GM18870 (cell line): ENCODE measurements around the gene HTR2A.
"Not testable (repeated sequence)": the region's sequence is repeated elsewhere in the genome, so short reads cannot be mapped to it uniquely, and the experiment has no call there.

Source experiments
- ATAC-seq: cut with Tn5 transposase; IDR thresholded peaks from one replicate; pipeline ENCODE4 v1.9.1; 2021; ENCODE audit warnings: moderate library complexity; ENCODE audit not compliant: unreplicated experiment

HTR2A gene

DNA sequence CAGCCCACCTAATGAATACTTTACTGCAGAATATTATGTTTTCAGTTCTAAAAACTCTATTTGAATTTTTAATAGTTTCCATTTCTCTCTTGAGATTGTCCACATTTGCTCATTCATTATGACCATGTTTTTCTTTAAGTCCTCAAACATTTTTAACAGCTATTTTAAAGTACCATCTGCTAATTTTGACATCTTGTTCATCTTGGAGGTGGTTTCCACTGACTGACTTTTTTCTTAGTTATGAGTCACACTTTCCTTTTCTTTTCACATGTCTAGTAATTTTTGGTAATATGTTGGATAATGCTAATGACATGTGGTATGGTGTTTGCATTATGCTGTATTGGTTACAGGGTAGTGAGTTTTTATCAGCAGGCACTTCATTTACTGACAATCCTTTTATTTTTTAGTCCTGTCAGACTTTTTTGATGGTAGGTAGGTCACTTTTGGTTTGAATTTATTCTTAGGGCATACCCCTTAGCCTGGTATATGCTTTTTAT lies 84.5 kb downstream of the HTR2A start:
- ATAC-seq, result no peak

GRCh38 chr13:46810440-46810839 lies 86.4 kb downstream of the HTR2A start:
- ATAC-seq, result no peak

GRCh38 chr13:46804921-46805320 lies 91.9 kb downstream of the HTR2A start:
- ATAC-seq, result not testable (repeated sequence)

DNA sequence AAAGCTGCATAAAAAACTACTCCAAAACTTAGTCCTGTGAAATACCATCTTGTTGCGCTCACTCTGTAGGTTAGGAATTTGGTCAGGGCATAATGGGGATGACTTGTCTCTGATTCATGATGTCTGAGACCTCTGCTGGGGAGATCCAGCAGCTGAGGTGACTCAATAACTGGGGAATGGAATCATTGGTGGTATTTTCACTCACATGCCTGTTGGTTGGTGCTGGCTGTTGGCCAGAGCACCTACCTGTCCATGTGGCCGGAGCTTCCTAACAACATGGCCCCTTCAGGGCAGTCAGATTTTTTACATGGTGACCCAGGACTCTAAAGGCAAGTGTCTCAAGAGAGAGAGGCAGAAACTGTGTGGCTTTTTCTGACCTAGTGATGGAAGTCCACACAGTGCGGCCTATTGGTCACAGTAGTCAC lies 92.5 kb downstream of the HTR2A start:
- ATAC-seq, result no peak

DNA sequence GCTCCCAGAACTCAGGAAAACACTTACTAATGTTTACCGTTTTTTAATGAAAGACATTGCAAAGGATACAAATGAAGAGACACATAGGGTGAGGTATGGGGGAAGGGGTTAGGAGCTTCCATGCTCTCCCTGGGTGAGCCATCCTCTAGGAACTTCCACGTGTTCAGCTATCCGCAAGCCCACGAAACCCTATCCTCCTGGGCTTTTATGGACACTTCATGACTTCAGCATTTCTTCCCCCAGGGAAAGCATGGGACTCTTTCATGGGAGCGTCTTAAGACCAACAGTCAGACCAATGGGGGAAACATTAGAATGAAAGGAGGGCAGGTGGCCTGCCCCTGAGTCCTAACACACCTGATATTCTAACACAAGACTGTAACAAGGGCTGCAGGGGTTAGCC lies 93.3 kb downstream of the HTR2A start:
- no peak for ATAC-seq

DNA sequence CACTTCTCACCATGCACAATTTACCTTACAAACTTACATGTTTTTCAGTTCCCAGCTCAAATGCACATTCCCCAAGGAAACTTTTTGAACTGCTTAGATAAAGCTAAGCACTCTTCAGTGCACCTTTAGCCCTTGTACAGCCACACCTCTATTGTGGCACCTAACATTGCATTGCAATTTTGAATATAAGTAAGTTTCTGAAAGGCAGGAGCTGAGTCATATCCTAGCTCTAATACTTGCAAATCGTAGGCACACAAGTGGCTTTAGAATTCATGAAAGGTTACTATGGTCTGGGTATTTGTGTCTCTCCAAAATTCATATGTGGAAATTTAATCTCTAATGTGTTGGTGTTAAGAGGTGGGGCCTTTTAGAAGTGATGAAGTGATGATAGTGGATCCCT lies 95.0 kb downstream of the HTR2A start:
- ATAC-seq, result no peak

DNA sequence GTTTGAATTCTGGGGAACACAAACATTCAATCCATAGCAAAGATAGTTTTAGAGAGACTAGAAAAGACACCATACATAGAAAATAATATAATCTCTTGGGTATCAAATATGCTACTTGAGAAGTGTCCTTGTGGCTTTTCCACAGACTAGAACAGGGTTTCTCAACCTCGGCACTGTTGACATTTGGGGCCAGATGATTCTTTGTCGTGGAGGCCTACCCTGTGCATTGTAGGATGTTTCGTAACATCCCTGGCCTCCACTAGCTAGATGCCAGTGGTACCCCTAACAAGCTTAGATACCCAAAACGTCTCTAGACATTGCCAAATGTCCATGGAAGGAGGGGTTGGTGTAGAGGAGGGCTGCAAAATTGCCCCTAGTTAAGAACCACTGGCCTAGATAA lies 97.7 kb downstream of the HTR2A start:
- no peak for ATAC-seq

DNA sequence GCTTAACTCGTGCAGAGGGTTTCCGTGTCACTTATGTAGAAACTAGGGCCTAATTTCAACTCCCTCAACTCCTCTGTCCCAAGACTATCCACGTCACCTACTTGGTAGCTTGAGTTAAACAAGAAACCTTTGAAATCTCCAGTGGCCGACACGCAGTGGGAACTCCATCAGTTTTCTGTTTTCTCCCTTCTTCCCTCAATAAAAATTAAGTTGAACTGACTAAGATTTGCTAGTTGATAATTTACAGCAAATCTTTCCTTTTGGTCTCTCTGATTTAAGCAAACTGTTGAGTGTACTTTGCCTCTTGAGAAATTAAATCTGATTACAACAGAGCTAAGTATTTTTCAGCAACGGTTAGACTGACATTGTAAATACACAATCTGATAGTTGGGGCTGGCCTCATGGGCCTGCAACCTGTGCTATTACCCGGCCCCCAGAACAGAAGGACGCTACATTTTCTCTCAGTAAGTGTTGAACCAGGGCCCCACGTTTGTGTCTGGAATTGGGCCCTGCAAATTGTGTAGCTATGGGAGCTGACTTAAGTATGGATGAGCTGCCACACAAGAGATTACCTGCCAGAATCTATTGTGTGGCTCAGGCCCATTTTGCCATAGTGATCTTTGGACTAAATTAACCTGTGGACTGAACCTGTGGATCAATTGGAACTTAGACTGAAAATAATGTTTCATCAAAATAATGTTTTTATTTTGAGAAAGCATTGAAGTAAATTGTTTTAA lies 99.2 kb downstream of the HTR2A start:
- ATAC-seq, result no peak

DNA sequence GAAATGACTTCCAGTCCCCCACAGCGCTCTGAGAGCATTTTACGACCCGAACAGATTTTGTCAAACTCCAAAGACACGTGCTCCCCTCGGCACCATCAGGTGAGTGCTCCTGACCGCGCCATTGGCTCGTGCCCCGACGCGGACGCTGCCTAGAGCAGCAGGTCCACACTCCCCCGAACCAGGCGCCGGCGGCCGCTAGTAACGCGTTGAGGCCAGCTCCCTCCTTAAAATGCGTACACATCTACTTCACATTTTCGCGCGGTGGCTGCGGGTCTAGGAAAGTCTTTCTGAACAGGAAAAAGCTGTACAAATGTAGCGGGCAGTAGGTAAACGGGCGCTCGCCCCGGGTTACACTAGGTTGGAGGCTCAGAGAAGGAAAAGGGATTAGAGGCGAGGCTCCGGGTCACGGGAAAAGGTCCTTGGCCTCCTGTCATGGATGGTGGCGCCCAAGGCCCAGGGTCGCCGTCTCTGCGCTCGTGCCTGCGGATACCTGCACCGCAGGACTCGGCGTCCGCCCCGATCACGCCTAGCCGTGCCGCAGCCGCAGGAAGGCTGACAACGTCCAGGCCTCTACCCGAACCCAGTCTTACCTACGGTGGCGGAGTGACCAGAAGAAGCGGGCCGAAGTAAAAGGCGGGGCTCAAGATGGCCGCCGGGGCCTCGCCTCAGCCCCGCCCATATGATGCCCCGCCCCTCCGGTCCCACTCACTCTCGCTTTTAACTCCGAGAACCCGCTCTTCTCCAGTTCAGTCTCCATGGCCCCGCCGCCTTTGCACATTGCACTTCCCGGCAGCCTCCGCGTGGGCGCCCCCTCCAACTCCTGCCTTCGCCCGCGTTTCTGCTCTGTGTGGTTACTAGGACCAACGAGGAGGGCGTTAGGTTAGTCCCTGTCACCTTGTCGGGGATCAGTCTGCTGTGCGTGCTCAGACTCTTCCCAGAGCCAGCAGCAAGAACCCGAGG lies 100.1 kb downstream of the HTR2A start, which contains the start of gene ESD:
ESD (minus strand) TSS at position 647 of the 960 bp plus-strand sequence. CDS start 5,748 bp downstream, outside the sequence.
- ATAC-seq, result peak; percentile 75

- ATAC-seq, result no peak
Measured at GRCh38 chr13:46796129-46796514, 100.7 kb downstream of the HTR2A start.

DNA sequence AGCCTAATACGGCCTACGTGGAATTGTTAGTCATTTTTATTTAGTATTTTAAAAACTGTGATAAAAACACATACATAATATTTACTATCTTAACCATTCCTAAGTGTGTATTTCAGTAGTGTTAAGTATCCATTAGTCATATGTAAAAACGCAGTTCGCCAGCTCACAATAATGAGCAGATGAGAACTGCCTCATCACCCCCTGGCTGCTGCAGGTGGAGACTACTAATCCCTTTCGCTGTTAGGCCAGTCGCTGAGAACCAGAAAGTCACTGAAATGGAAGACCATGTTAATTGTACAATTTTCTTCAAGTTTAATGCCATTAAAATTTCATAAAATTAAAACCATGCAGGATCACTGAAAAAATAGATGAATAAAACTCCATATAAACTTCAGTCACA lies 101.5 kb downstream of the HTR2A start:
- no peak for ATAC-seq

DNA sequence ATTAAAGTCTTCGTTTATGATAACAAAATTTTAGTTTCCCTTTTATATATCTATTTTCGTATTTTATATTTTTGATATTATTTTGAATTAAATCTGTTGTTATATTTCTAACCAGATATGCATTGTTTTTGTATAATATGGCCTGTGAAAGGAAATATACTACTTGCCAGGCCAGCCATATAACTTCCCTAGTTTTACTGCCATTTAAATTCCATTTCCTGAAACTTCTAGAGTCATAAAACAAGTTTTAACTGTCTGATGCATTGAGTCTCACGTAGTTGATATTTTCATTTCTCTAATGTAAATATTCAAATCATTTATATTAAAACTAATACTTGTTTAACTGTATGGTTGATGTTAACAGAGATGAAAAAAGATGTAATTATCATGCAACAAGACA lies 113.3 kb downstream of the HTR2A start:
- no peak for ATAC-seq

DNA sequence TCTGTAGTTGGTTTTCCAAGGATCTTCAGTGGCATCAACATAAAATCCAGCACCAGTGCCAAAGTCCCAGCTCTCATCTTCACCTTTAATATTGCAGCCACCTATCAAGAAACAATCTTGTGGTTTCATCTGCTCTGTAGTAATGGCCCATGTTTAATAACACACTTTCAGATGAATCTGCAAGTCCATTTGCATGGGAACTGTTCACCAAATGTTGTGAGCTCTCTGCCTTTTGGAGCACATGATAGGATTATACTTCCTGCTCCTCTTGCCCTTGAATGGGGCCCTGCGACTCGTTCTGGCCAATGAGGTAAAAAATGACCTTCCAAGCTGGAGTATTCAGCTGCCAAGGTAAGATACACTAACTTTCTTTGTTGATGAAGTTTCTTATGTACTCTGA lies 114.2 kb downstream of the HTR2A start:
- no peak for ATAC-seq

- ATAC-seq, result no peak
Measured at GRCh38 chr13:46782066-46782465, 114.8 kb downstream of the HTR2A start.
